CD8-positive, alpha-beta memory T cell (primary cell): ENCODE measurements around the gene CDC42SE1. TPM values are rescaled to one million over a fixed set of nuclear protein-coding genes. Genes with fewer than 3 reads are reported as not detected.

ENCODE experiments used
- CTCF ChIA-PET: fragments of 350-600 bp; sonication (Branson Sonifier 250); formaldehyde crosslinking; loops from one replicate; lab custom pipeline; 2021; ENCODE audit warnings: antibody characterized with exemption; lab: Charles Lee
- POLR2A ChIA-PET: fragments of 350-600 bp; sonication (Branson Sonifier 250); formaldehyde crosslinking; loops from one replicate; lab custom pipeline; 2021; ENCODE audit warnings: antibody characterized with exemption; lab: Charles Lee
- DNase-seq, 5 donors: peaks; one replicate each; pipeline versions ENCODE4 v3.0.0 to v3.0.0-alpha.2; 2020 to 2022; ENCODE audit warnings: mixed read lengths in 1 of 5
- H3K27ac ChIP-seq: one replicate; pipeline ENCODE4 v1.7.0; 2013; ENCODE audit warnings: low read depth, mild to moderate bottlenecking, low read length, moderate library complexity
- H3K27me3 ChIP-seq: 2 replicates; pipeline ENCODE4 v1.7.0; 2013; ENCODE audit warnings: low read length, mild to moderate bottlenecking; ENCODE audit not compliant: insufficient read depth, poor library complexity, severe bottlenecking
- H3K36me3 ChIP-seq: 2 replicates; pipeline ENCODE4 v1.7.0; 2013; ENCODE audit warnings: mild to moderate bottlenecking, low read length, moderate library complexity; ENCODE audit not compliant: insufficient read depth
- H3K4me1 ChIP-seq: 2 replicates; pipeline ENCODE4 v1.7.0; 2013; ENCODE audit warnings: mild to moderate bottlenecking, low read length, moderate library complexity; ENCODE audit not compliant: insufficient read depth
- H3K4me3 ChIP-seq: 2 replicates; pipeline ENCODE4 v1.7.0; 2013; ENCODE audit warnings: mild to moderate bottlenecking, low read length
- H3K9me3 ChIP-seq: 2 replicates; pipeline ENCODE4 v1.7.0; 2013; ENCODE audit warnings: mild to moderate bottlenecking, low read length
- H3K27ac Mint-ChIP-seq, 8 donors: one replicate each; pipeline ENCODE4 v1.8.0; 2020 to 2021; ENCODE audit warnings: mixed read lengths in 8 of 8, mild to moderate bottlenecking in 6 of 8, inconsistent platforms in 3 of 8, moderate library complexity in 3 of 8
- H3K27me3 Mint-ChIP-seq, 2 donors: one replicate each; pipeline ENCODE4 v1.8.0; 2020 to 2021; ENCODE audit warnings: mixed read lengths in 2 of 2, mild to moderate bottlenecking in 1 of 2, moderate library complexity in 1 of 2
- H3K36me3 Mint-ChIP-seq, 3 donors: one replicate each; pipeline ENCODE4 v1.8.0; 2020 to 2021; ENCODE audit warnings: mixed read lengths in 3 of 3, inconsistent platforms in 1 of 3, mild to moderate bottlenecking in 1 of 3
- H3K4me1 Mint-ChIP-seq, 3 donors: one replicate each; pipeline ENCODE4 v1.8.0; 2020 to 2021; ENCODE audit warnings: mixed read lengths in 3 of 3, inconsistent platforms in 1 of 3, mild to moderate bottlenecking in 1 of 3
- H3K4me3 Mint-ChIP-seq, 7 donors: one replicate each; pipeline ENCODE4 v1.8.0; 2020 to 2021; ENCODE audit warnings: mixed read lengths in 7 of 7, mild to moderate bottlenecking in 6 of 7, moderate library complexity in 4 of 7, inconsistent platforms in 2 of 7
- H3K9me3 Mint-ChIP-seq, 5 donors: one replicate each; pipeline ENCODE4 v1.8.0; 2020 to 2022; ENCODE audit warnings: mixed read lengths in 5 of 5, mild to moderate bottlenecking in 3 of 5, moderate library complexity in 2 of 5, inconsistent platforms in 1 of 5
- polyA plus RNA-seq: library from polyadenylated mRNA; unstranded; fragments of 300-500 nt; fragmentation: Illumina TruSeq; gene quantifications from one replicate; pipeline ENCODE4 v1.2.3, GENCODE V29; 2021
- total RNA-seq, 2 experiments: library from RNA; stranded (reverse); gene quantifications; one replicate each; pipeline ENCODE4 v1.2.3, GENCODE V29; 2021

The CDC42SE1 gene
- total and polyA plus RNA-seq, 3 experiments from 2014 or later, result 104 to 213 (median 201) TPM

DNA sequence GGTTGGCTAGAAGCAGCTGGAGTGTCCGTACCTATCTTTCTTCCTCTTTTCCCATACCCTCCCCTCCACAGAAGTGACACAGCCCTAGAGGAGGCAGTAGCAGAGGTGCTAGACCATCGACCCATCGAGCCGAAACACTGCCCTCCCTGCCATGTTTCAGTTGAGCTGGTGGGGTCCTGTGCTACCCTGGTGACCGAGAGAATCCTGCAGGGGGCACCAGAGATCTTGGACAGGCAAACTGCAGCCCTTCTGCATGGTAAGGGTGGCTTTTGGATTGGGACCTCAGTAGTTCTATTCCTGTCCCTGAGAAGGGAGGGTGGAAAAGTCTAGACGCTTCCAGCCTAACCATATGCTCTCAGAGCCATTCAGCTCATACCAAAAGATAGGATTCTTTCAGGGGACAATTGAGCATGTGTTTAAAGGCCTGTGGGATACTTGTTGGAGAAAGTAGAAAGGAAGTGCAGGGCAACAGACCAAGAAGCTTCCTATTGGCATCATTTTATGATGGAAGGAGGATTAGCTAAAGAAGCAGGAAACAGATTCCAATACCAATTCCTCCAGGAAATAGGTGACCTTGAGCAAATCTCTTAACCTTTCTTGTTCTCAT, 34.8 kb downstream of the CDC42SE1 start:
- H3K27me3 ChIP-seq, result no peaks in the 10 kb centered on the region
- Mint-ChIP-seq H3K27ac (peak overlapping the region; percentile 11 to 90 (median 73)), H3K27me3 (no peaks in the 10 kb centered on the region), H3K4me1 (peaks cover 6 to 7% (median 7%) of the 10 kb centered on the region in 3 donors), H3K36me3 (peaks cover 5 to 58% (median 25%) of the 10 kb centered on the region in 3 donors), H3K4me3 (peak overlapping the region in 3 of 7 donors; percentile 28 to 72 (median 43)), H3K9me3 (no peaks in the 10 kb centered on the region)
- H3K9me3 ChIP-seq, result no peaks in the 10 kb centered on the region
- H3K4me3 ChIP-seq, result no peak overlapping the region
- ChIA-PET POLR2A (interaction anchor here (0.7 to 1.6 kb wide), 3 partner anchors 35 to 302 kb away, joined by 3 to 6 read pairs (median 3); partner anchors contain the start of genes CDC42SE1 and MLLT11), CTCF (interaction anchor here (1.0 to 3.6 kb wide), 27 partner anchors 9 to 227 kb away, joined by 3 to 60 read pairs (median 7); partner anchors contain the start of genes BNIPL, C1orf56, CDC42SE1 and GABPB2)
- no peak overlapping the region for H3K27ac ChIP-seq
- H3K36me3 ChIP-seq, result peaks cover 12% of the 10 kb centered on the region
- peaks cover 7% of the 10 kb centered on the region for H3K4me1 ChIP-seq
- DNase-seq, result peak; percentile 77 to 90 (median 83)

DNA sequence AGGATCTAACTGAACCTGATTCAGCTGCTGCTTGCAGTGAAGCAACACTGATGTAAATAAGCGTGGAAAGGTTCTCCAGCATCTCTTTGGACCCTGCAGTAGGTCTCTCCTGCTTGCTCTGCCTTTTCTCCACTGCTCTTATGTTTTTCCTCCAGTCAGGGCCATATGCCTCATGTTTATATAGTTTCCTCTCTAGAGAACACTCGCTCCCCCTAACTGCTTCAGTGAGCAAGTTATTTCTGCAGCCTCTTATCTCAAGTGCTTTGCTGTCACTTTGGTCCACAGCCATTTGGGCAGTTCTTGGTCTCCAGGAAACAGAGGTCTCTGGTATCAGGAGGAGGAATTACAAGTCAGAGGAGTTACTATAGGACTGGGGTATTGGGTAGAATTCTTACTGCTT, 45.9 kb downstream of the CDC42SE1 start:
- Mint-ChIP-seq H3K27me3 (no peaks in the 10 kb centered on the region), H3K9me3 (no peaks in the 10 kb centered on the region), H3K4me1 (peaks cover 32 to 47% (median 46%) of the 10 kb centered on the region in 3 donors), H3K36me3 (peaks cover 0 to 47% (median 6%) of the 10 kb centered on the region in 3 donors), H3K27ac (peak overlapping the region in 3 of 8 donors; percentile 35 to 51 (median 41)), H3K4me3 (peak overlapping the region in 1 of 7 donors; percentile 45)
- CTCF ChIA-PET, result no interaction called here
- Histone ChIP-seq H3K4me1 (peaks cover 27% of the 10 kb centered on the region), H3K36me3 (peaks cover 8% of the 10 kb centered on the region), H3K27me3 (no peaks in the 10 kb centered on the region), H3K9me3 (no peaks in the 10 kb centered on the region), H3K27ac (no peak overlapping the region), H3K4me3 (no peak overlapping the region)
- DNase-seq, result no peak
- POLR2A ChIA-PET, result no interaction called here

DNA sequence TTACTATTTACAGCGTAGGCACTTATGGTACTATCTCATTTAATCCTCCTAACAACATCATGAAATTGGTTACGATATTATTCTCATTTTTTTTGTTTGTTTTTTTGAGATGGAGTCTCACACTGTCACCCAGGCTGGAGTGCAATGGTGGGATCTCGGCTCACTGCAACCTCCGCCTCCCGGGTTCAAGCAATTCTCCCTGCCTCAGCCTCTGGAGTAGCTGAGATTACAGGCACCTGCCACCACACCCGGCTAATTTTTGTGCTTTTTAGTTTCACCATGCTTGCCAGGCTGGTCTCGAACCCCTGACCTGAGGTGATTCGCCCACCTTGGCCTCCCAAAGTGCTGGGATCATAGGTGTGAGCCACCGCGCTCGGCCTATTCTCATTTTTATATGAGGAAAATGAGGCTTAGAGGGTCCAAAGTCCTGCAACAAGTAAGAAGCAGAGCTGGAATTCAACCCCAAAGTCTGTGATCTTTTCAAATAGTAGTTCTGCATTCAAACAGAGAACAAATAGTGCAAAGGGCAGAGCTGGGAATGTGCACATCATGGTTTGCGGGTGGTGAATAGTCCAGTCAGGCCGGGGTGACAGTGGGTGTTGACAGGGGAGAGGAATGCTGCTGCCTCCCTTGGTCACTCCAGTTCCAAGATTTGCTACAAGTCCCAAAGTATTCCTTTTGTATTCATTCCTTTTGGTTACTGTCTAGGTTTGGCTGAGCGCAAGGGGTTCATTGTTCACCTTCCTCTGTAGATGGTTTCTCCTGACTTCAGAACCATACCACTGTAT, 46.5 kb downstream of the CDC42SE1 start:
- no peak for DNase-seq
- no peak overlapping the region for H3K27ac ChIP-seq
- no peaks in the 10 kb centered on the region for H3K27me3 ChIP-seq
- ChIA-PET CTCF (interaction anchor here (1.6 kb wide), 1 partner anchor 12 kb away, joined by 7 read pairs; no protein-coding TSS in a partner anchor), POLR2A (no interaction called here)
- H3K36me3 ChIP-seq, result peaks cover 2% of the 10 kb centered on the region
- H3K4me3 ChIP-seq, result no peak overlapping the region
- no peaks in the 10 kb centered on the region for H3K9me3 Mint-ChIP-seq
- H3K27me3 Mint-ChIP-seq, result no peaks in the 10 kb centered on the region
- peaks cover 0 to 44% (median 4%) of the 10 kb centered on the region in 3 donors for H3K36me3 Mint-ChIP-seq
- H3K4me3 Mint-ChIP-seq, result peak overlapping the region in 1 of 7 donors; percentile 45
- H3K9me3 ChIP-seq, result no peaks in the 10 kb centered on the region
- H3K4me1 ChIP-seq, result peaks cover 28% of the 10 kb centered on the region
- H3K4me1 Mint-ChIP-seq, result peaks cover 36 to 53% (median 53%) of the 10 kb centered on the region in 3 donors
- H3K27ac Mint-ChIP-seq, result peak overlapping the region in 5 of 8 donors; percentile 10 to 51 (median 36)

DNA sequence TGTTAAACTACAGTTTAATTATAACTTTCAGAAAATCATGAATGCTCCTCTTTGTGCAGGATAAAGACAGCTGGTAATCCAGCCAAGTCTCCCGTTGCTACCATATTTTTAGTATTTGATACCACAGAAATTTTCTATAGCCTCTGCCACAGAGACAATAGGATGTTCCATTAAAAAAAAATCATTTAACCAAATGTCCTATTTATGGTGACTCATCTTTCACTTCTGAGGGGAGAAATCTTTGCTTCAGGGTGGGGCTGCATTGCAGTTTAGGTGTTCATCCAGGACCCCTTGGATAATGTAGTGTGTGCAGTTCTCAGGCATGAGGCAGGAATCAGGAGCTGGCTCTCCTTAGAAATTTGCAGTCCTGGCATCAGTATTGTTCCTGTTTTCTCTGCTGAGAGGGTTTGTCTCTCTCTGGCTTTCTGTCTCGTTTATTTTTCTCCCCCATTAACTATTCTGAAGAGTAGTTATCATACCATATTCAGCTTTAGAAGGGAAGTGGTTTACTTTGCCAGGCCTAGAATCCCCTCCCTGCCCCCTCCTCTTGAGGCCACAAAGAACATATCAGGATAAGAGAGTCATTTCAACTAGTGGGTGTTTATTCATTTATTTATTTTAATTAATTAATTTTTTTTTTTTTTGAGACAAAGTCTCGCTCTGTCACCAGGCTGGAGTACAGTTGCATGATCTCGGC, 48.1 kb downstream of the CDC42SE1 start:
- Mint-ChIP-seq H3K9me3 (no peaks in the 10 kb centered on the region), H3K27me3 (no peaks in the 10 kb centered on the region), H3K27ac (peak overlapping the region; percentile 19 to 77 (median 57)), H3K36me3 (peaks cover 0 to 36% (median 1%) of the 10 kb centered on the region in 3 donors), H3K4me1 (peaks cover 52 to 69% (median 68%) of the 10 kb centered on the region in 3 donors), H3K4me3 (peak overlapping the region in 2 of 7 donors; percentile 31 to 70)
- ChIA-PET CTCF (interaction anchor here (0.5 to 1.6 kb wide), 4 partner anchors 13 to 224 kb away, joined by 3 to 7 read pairs (median 4); partner anchors contain the start of gene CDC42SE1), POLR2A (no interaction called here)
- Histone ChIP-seq H3K4me1 (peaks cover 44% of the 10 kb centered on the region), H3K4me3 (no peak overlapping the region), H3K27ac (no peak overlapping the region), H3K9me3 (no peaks in the 10 kb centered on the region), H3K27me3 (no peaks in the 10 kb centered on the region), H3K36me3 (no peaks in the 10 kb centered on the region)
- DNase-seq, result no peak

DNA sequence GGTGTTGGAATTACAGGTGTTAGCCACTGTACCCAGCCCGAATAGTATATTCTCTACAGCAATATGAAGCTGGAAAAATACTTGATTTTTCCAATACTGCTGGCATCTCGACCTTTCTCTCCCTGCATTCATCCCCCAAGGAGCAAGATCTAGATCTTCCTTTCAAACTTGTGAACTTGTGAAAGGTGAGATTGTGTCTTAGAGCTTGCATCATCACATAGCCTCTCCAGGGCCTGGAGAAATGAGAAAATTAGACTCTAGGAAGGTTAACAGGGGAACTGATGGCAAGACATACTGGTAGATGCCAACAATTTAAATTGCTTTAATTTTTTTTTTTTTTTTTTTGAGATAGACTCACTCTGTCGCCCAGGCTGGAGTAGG, 49.1 kb downstream of the CDC42SE1 start:
- ChIA-PET CTCF (interaction anchor here (2.9 kb wide), 1 partner anchor 14 kb away, joined by 7 read pairs; no protein-coding TSS in a partner anchor), POLR2A (no interaction called here)

DNA sequence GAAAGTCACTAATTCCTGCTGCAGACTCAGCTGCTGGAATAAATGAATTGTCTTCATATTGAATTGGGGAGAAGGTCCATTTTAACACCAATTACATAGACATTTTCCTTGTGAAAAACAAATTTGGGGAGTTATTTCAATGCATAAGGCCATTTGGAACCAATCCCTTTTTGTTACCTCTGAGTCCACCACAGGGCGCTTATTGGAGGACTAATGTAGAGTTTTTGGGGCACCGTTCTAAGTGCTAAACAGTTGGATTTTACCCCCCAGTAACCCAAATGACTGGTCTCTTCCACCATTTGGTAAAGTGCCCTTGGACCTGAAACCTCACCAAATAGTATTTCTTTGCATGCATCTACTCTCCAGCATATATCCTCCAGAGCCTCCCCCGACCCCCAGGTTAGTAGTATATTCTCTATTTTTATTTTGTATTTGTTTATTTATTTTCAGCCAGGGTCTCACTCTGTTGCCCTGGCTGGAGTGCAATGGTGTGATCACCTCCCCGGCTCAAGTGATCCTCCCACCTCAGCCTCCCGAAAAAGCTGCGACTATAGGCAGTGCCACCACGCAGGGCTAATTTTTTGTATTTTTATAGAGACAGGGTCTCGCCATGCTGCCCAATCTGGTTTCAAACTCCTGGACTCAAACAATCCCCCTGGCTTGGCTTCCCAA, 49.6 kb downstream of the CDC42SE1 start:
- ChIA-PET POLR2A (interaction anchor here (0.5 to 0.6 kb wide), 2 partner anchors 48 to 235 kb away, joined by 3 to 4 read pairs; no protein-coding TSS in a partner anchor), CTCF (interaction anchor here (1.3 to 2.9 kb wide), 2 partner anchors 15 to 147 kb away, joined by 3 to 7 read pairs; partner anchors contain the start of gene TNFAIP8L2)
- Mint-ChIP-seq H3K36me3 (peaks cover 0 to 32% (median 1%) of the 10 kb centered on the region in 3 donors), H3K4me1 (peaks cover 62 to 82% (median 79%) of the 10 kb centered on the region in 3 donors), H3K9me3 (no peaks in the 10 kb centered on the region), H3K27ac (peak overlapping the region in 7 of 8 donors; percentile 69 to 100 (median 99)), H3K27me3 (no peaks in the 10 kb centered on the region), H3K4me3 (peak overlapping the region; percentile 82 to 98 (median 93))
- H3K27me3 ChIP-seq, result no peaks in the 10 kb centered on the region
- H3K27ac ChIP-seq, result peak overlapping the region; percentile 82
- no peaks in the 10 kb centered on the region for H3K9me3 ChIP-seq
- no peak for DNase-seq
- peak overlapping the region; percentile 69 for H3K4me3 ChIP-seq
- H3K36me3 ChIP-seq, result no peaks in the 10 kb centered on the region
- peaks cover 52% of the 10 kb centered on the region for H3K4me1 ChIP-seq

More for the DNA sequence above, 49.1 kb downstream of the CDC42SE1 start:
- Mint-ChIP-seq H3K4me1 (peaks cover 62 to 79% (median 78%) of the 10 kb centered on the region in 3 donors), H3K9me3 (no peaks in the 10 kb centered on the region), H3K27me3 (no peaks in the 10 kb centered on the region), H3K4me3 (peak overlapping the region in 4 of 7 donors; percentile 13 to 92 (median 86)), H3K36me3 (peaks cover 0 to 32% (median 1%) of the 10 kb centered on the region in 3 donors), H3K27ac (peak overlapping the region in 3 of 8 donors; percentile 17 to 69 (median 63))
- Histone ChIP-seq H3K27me3 (no peaks in the 10 kb centered on the region), H3K9me3 (no peaks in the 10 kb centered on the region), H3K4me3 (no peak overlapping the region), H3K27ac (no peak overlapping the region), H3K36me3 (no peaks in the 10 kb centered on the region), H3K4me1 (peaks cover 49% of the 10 kb centered on the region)
- no peak for DNase-seq

DNA sequence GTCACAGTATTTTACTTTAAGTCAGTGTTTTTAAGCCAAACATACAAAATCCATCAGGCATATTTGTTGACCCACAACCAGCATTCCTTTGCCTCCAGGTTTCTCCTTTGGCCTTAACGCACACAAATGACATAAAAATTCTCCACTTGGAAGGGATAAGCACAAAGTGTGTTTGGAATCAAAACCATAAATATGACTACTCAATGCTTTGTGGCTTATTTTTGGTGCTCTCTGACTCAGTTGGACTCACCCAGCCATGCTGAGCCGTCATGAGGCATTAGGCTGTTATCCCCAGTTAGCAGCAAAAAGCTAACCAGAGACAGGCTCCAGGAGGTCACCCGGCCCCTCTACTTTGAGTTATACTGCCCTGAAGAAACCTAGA, 50.2 kb downstream of the CDC42SE1 start:
- H3K27ac Mint-ChIP-seq, result peak overlapping the region; percentile 91 to 100 (median 99)
- Histone ChIP-seq H3K4me3 (peak overlapping the region; percentile 69), H3K36me3 (no peaks in the 10 kb centered on the region), H3K4me1 (peaks cover 54% of the 10 kb centered on the region), H3K27ac (peak overlapping the region; percentile 82), H3K27me3 (no peaks in the 10 kb centered on the region), H3K9me3 (no peaks in the 10 kb centered on the region)
- H3K9me3 Mint-ChIP-seq, result no peaks in the 10 kb centered on the region
- ChIA-PET POLR2A (interaction anchor here (0.5 to 0.6 kb wide), 3 partner anchors 48 to 235 kb away, joined by 3 to 4 read pairs (median 4); no protein-coding TSS in a partner anchor), CTCF (interaction anchor here (1.3 to 2.9 kb wide), 2 partner anchors 15 to 147 kb away, joined by 3 to 7 read pairs; partner anchors contain the start of gene TNFAIP8L2)
- peaks cover 0 to 27% (median 1%) of the 10 kb centered on the region in 3 donors for H3K36me3 Mint-ChIP-seq
- no peaks in the 10 kb centered on the region for H3K27me3 Mint-ChIP-seq
- peak overlapping the region; percentile 82 to 98 (median 93) for H3K4me3 Mint-ChIP-seq
- DNase-seq, result no peak
- H3K4me1 Mint-ChIP-seq, result peaks cover 62 to 83% (median 79%) of the 10 kb centered on the region in 3 donors
